Neural cell (in vitro differentiated cells): ENCODE measurements around the gene CXCL3.

Experiments used
- CTCF ChIP-seq: fragments of 450-650 bp; IDR thresholded peaks from 2 replicates; pipeline ENCODE4 v1.5.1; 2014; ENCODE audit warnings: antibody characterized with exemption, mild to moderate bottlenecking, moderate library complexity; ENCODE audit not compliant: poor library complexity, severe bottlenecking
- EP300 ChIP-seq: fragments of 450-650 bp; conservative IDR thresholded peaks from 2 replicates; pipeline ENCODE4 v1.6.1; 2014; ENCODE audit warnings: antibody characterized with exemption, mild to moderate bottlenecking, moderate library complexity; ENCODE audit not compliant: poor library complexity, severe bottlenecking
- EZH2 ChIP-seq: fragments of 200-600, 300-800 bp; shearing (Covaris generic), sonication (generic); IDR thresholded peaks from 2 replicates; pipeline ENCODE4 v1.6.1; 2014; ENCODE audit warnings: antibody characterized with exemption, low read length, borderline replicate concordance, mild to moderate bottlenecking; ENCODE audit not compliant: insufficient read depth, poor library complexity, severe bottlenecking
- POLR2AphosphoS5 ChIP-seq: IDR thresholded peaks from 2 replicates; pipeline ENCODE4 v1.6.1; 2012
- RAD21 ChIP-seq: fragments of 450-650 bp; conservative IDR thresholded peaks from 2 replicates; pipeline ENCODE4 v1.6.1; 2014; ENCODE audit warnings: antibody characterized with exemption, mild to moderate bottlenecking, moderate library complexity
- REST ChIP-seq: IDR thresholded peaks from 2 replicates; pipeline ENCODE4 v1.6.1; 2012; ENCODE audit warnings: borderline replicate concordance
- SMC3 ChIP-seq: fragments of 450-650 bp; conservative IDR thresholded peaks from 2 replicates; pipeline ENCODE4 v1.6.1; 2014; ENCODE audit warnings: antibody characterized with exemption, mild to moderate bottlenecking, moderate library complexity; ENCODE audit not compliant: poor library complexity
- TAF1 ChIP-seq: IDR thresholded peaks from 2 replicates; pipeline ENCODE4 v1.6.1; 2012; ENCODE audit warnings: low read depth

- TF ChIP-seq EP300 (no peak), SMC3 (no peak), TAF1 (no peak), CTCF (no peak), POLR2AphosphoS5 (no peak), EZH2 (no peak), REST (no peak), RAD21 (no peak)
Observed at GRCh38 chr4:74083546-74083945, 45.1 kb upstream of the CXCL3 start.
